Left forelimb (tissue), 1 donor: ENCODE data around the gene FAM89B.

Experiments used
- DNase-seq: peaks from one replicate; pipeline ENCODE4 v3.0.0-alpha.2; 2018; ENCODE audit warnings: low spot score

The FAM89B gene

DNA sequence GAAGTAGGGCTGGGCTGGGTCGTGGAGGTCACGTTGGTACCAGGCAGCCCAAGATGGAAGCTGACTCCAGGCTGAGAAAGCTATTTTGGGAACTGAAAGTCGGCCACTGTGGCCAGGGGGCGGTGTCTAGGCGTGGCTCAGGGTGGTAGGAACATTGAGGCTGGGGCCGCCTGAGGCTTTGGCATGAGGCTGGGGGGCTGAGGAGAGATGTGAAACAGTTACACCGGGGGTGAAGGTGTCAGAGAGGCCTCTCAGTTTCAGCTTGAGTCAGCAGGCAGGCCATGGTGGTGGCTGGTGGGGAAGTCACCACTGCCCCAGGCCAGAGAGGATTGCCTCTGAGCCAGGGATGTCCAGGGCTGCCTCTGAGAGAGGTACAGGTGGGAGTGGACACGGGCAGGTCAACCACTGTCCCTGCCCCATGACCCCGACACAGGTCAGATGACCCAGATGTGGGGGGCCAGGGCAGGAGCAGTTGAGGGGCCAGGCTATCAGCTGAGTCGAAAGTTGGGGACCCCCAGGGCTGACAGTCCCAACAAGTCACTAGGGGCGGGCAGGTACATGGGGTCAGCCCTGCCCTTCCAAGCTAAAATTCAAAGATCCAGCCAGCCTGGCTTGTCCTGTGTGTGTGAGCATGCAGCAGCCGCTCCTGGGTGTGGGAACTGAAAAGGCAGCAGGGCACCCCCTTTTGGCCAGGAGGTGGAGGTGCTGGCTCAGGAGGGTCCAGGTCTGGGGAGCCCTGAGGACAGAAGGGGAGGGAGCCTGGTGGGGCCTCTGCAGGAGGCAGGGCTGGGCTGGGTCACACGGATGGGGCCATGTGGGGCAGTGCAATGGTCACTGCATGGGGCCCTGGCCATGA, 16.1 kb downstream of the FAM89B start:
- DNase-seq = no peak

GRCh38 chr11:65589444-65590239, 17.3 kb downstream of the FAM89B start:
- DNase-seq = no peak

DNA sequence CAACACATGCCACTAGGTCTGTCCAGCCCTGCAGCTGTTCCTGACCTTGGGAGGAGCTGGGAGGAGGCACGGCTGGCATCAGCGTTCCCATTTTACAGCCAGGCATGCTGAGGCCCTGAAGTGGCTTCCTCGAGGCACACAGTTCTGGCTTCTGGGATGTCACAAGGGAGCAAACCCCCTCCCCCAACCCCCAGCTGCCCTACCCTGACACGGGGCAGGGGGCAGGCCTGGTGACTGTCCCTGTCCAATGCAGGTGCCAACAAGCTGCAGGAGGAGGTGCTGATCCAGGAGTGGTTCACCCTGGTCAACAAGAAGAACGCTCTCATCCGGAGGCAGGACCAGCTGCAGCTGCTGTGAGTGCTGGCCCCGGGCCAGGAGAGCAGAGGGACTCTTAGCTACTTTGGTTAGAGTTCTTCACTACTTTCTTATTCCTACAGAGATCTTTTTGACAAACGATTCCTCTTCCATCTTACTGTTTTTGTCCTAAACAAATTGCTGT, 18.0 kb downstream of the FAM89B start:
- DNase-seq = peak; percentile 87

DNA sequence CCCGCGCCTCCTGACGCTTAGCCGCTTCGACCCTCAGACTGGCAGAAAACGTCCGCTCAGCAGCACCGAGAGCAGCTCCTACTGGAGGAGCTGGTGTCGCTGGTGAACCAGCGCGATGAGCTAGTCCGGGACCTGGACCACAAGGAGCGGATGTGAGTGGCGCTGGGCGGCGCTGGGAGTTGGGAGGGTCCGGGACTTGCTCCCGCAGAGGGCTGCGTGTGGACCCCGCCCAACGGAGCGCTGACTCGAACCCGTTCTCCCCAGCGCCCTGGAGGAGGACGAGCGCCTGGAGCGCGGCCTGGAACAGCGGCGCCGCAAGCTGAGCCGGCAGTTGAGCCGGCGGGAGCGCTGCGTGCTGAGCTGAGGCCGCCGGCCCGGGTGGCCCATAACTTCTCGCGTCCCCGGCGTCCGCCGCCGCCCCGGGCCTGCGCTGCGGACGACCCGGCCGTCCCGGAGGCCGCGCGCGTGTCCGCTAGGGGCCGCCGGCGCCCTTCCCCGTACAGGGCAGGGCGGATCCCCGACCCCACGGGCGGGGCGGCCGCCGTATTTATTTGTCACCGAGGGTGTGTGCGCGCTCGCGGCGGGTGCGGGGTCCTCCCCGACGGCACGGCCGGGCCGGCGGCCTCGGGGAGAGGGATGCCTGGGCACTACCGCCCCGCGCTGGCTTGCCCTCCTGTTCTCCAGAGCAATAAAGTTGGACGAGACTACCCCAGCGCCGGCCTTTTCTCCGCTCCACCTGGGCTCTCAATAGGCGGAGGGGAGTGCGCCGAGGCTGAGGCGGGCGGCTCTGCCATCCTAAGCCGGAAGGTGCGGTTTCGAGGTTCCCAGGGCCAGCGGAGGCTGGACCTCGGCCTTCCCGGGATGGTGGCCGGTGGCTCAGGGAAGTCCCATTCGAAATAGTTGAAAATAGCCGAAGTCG, 19.9 kb downstream of the FAM89B start:
- no peak for DNase-seq

GRCh38 chr11:65592858-65593517, 20.6 kb downstream of the FAM89B start:
- no peak for DNase-seq

DNA sequence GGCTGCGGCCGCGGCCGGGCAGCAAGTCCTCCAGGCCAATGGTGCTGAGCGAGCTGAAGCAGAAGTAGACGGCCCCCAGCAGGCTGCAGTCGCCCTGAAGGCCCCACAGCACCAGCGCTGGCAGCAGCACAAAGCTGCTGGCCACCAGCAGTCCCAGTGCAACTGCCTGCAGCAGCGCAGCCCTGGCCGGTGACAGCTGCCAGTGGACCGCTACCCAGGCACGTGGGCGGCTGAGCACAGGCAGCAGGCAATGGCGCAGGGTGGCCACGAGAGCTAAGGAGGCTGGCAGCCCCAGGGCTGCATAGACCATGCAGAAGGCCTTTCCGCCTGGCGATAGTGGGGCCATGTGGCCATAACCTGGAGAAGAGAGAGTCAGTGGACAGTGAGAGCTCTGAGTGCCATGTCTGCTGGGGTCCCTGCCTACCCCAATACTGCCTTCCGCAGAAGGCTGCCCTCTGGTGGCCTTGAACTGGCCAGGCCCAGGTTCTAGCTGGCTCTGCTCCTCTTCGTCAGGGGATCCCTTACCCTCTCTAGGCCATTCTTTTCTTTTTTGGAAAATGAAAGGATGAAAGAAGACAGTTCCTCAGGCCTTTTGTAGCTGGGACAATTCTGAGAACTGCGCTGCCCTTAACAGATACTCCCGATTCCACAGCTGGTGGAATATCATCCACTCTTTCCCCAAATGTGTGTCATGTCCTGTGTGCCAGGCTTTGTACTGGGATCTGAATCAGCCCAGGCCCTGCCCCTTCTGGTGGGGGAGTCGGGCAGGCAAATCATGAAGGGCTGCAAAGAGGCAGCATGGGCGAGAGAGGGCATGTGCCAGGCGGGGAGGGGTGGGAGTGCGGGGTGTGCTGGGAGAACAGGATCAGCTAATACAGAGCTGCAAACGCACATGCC, 21.4 kb downstream of the FAM89B start:
- DNase-seq = no peak

- DNase-seq = no peak
Measured at GRCh38 chr11:65595131-65595530, 22.8 kb downstream of the FAM89B start.

DNA sequence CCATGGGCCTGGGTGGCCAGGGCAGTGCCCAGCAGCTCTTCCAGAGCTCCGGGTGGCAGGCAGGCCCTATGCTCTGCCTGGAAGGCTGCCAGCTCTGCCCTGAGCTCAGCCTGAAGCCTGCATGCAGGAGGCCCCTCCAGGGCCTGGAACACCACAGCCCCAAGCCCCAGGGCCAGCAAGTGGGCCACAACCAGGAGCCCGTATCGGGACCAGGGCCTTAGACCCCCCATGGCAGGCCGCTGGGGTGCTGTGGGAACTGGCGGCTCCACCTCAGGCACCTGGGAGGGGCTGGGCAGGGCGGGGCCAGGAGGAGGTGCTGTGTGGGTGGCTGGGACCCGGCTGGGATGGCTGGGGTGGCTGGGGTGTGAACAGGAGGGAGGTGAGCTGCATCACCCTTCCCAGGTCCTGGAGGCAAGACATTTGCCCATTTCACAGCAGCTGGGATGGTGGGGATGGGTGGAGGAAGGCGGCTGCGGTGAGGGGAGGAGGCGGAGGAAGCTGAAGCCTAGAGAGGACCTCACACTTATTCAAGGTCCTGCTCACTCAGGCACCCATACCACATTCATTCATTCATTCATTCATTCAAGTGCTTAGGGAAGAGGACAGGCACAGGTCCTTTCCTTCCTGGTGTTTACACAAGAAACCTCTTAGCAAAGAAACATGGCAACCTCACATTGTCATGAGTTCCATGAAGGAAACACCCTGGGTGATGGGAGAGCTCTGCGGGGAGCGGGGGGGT, 23.4 kb downstream of the FAM89B start, which contains the start of gene KCNK7:
TSS of gene KCNK7 (minus strand) at position 258 of the 739 bp plus-strand sequence. CDS start at position 230, 28 bp downstream.
- DNase-seq = no peak

GRCh38 chr11:65596520-65596919, 24.2 kb downstream of the FAM89B start:
- no peak for DNase-seq

GRCh38 chr11:65598258-65598699, 25.9 kb downstream of the FAM89B start:
- DNase-seq = no peak

GRCh38 chr11:65599216-65599954, 27.0 kb downstream of the FAM89B start:
- no peak for DNase-seq

DNA sequence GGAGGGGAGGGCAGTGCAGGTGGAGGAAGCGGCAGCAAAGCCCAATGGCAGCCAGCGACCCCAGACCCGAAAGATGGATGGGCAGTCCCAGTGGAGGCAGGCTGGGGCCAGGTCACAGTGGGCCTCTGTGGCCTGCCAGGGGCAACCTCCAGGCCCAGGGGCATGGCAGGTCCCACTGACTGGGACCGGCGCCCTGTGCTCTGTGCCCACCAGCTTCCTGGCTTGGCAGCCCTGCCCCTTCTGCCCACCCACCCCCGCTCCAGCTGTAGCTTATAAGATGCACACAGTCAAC, 27.6 kb downstream of the FAM89B start:
- no peak for DNase-seq

DNA sequence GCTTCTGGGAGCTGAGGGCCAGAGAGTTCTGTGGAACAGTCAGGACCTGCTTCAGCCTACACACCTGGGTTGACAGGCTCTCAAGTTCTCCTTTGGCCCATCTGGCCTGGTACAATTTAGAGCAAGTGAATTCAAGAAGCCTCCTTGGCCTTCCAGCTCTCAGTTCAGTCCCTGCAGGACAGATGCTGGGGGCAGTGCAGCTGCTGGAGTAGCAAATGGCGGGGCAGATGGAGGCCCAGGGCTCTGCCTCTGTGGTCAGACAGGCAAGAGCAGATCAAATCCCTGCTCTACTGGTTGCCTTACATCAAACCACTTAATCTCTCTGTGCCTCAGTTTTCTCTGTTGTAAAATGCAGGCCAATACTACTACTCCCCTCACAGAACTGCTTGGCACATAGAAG, 31.9 kb downstream of the FAM89B start:
- DNase-seq = no peak

- peak; percentile 95 for DNase-seq
Measured at GRCh38 chr11:65606876-65607613, 34.7 kb downstream of the FAM89B start.

DNA sequence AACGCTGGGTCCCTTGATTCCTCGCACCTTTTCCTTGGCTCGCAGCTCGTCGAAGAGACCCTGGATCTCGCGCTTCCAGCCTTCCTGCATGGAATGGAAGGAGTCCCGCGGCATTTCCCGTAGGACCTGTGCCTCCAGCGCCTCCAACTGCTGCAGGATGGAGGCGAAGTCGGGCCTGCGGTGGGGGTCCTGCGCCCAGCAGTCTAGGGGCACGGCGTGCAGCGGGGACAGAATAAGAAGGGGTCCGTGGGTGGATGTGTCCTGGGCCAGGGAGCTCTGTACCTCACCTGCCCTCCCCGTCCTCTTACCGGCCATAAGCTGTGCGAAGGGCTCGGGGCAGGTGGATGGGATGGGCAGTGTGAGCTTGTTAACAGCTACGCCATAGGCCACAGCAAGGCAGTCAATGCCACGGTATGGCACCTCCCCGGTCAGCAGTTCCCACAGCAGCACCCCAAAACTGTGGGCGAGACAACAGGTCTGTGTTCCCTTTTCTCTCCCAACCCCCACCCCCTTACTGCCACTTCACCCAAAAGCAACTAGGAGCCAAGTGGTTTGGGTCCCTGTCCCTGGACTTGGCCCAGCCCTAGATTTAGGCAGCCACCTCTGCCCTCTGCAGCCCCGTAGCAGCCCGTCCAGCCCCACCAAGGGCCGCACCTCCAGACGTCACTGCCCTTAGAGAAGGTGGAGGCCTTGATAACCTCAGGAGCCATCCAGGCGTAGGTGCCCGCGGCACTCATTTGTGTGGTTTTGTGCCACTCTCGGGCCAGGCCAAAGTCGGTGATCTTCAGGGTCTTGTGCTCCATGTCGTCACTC, 35.5 kb downstream of the FAM89B start:
- DNase-seq = no peak

- no peak for DNase-seq
Measured at GRCh38 chr11:65609229-65609628, 36.9 kb downstream of the FAM89B start.

DNA sequence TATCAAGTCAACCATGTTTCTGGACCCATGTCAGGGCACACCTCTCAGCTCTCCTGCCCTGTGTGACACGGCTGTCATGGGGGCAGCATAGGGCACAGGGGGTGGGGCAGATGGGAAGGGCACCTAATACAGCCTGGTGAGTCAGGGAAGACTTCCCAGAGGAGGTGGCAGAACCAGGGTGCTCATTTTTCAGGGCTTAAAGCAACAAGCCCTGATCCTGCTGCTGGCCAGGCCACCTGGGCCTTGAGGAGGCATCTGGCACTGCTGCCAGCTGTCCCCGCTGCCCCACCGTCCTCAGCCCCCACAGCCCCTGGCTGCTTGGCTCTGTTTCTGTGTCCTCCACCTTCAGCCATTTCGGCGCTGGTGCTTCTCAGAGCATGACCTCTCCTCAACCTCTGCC, 37.3 kb downstream of the FAM89B start:
- no peak for DNase-seq
